HepG2 (cell line): ENCODE measurements around the gene RAPGEFL1. TPM values are rescaled to one million over a fixed set of nuclear protein-coding genes. Genes with fewer than 3 reads are reported as not detected.

Experiments used
- ARID2 ChIP-seq: sonication (generic); formaldehyde crosslinking; IDR thresholded peaks from 2 replicates; pipeline ENCODE4 v1.8.1; 2022; ENCODE audit warnings: mild to moderate bottlenecking, missing genetic modification reagents, borderline replicate concordance
- BHLHE40 ChIP-seq: IDR thresholded peaks from 2 replicates; pipeline ENCODE4 v1.6.1; 2011; ENCODE audit warnings: low read length, improper control_type of control experiment
- CENPX ChIP-seq: sonication (generic); formaldehyde crosslinking; IDR thresholded peaks from 2 replicates; pipeline ENCODE4 v1.9.0; 2021; ENCODE audit warnings: mild to moderate bottlenecking, missing genetic modification reagents, moderate library complexity
- DMAP1 ChIP-seq: IDR thresholded peaks from 2 replicates; pipeline ENCODE4 v1.6.1; 2016
- FOXC1 ChIP-seq: sonication (generic); formaldehyde crosslinking; IDR thresholded peaks from 2 replicates; pipeline ENCODE4 v1.8.0; 2022; ENCODE audit warnings: mild to moderate bottlenecking, missing genetic modification reagents, borderline replicate concordance
- ISL2 ChIP-seq: sonication (generic); formaldehyde crosslinking; IDR thresholded peaks from 2 replicates; pipeline ENCODE4 v1.5.0; 2020; ENCODE audit warnings: missing genetic modification reagents
- KLF11 ChIP-seq: IDR thresholded peaks from 2 replicates; pipeline ENCODE4 v1.6.1; 2016; ENCODE audit warnings: missing compliant biosample characterization
- NFRKB ChIP-seq: fragments of 450-650 bp; IDR thresholded peaks from 2 replicates; pipeline ENCODE4 v1.6.1; 2017
- NPAS2 ChIP-seq: sonication (generic); formaldehyde crosslinking; IDR thresholded peaks from 2 replicates; pipeline ENCODE4 v1.8.0; 2022; ENCODE audit warnings: mild to moderate bottlenecking, missing genetic modification reagents, borderline replicate concordance
- RARG ChIP-seq: sonication (generic); formaldehyde crosslinking; IDR thresholded peaks from 2 replicates; pipeline ENCODE4 v1.4.0; 2020; ENCODE audit warnings: low read depth, mild to moderate bottlenecking, missing genetic modification reagents
- SMARCE1 ChIP-seq: fragments of 450-650 bp; IDR thresholded peaks from 2 replicates; pipeline ENCODE4 v1.6.1; 2017; ENCODE audit warnings: borderline replicate concordance
- SP4 ChIP-seq: sonication (generic); formaldehyde crosslinking; IDR thresholded peaks from 2 replicates; pipeline ENCODE4 v1.8.1; 2023; ENCODE audit warnings: mild to moderate bottlenecking, missing genetic modification reagents
- ZNF496 ChIP-seq: sonication (generic); formaldehyde crosslinking; IDR thresholded peaks from 2 replicates; pipeline ENCODE4 v1.8.1; 2023; ENCODE audit warnings: mild to moderate bottlenecking, moderate library complexity, missing genetic modification reagents; ENCODE audit not compliant: insufficient replicate concordance
- ZNF703 ChIP-seq: sonication (generic); formaldehyde crosslinking; IDR thresholded peaks from 2 replicates; pipeline ENCODE4 v1.5.1; 2020; ENCODE audit warnings: missing genetic modification reagents, mild to moderate bottlenecking, moderate library complexity, borderline replicate concordance
- polyA plus RNA-seq, 8 experiments: library from polyadenylated mRNA; depleted of rRNA in 3 of 8; stranded (reverse) in 7 of 8; unstranded in 1 of 8; fragments of >200 nt; fragmentation: Illumina TruSeq in 4 of 8; extraction: Trizol in 4 of 8; gene quantifications; 2 replicates each; pipeline versions ENCODE4 v1.2.1 to v1.2.3, GENCODE V29; 2011 to 2016; ENCODE audit warnings: low read depth in 4 of 8, missing spikeins in 1 of 8, mixed read lengths in 1 of 8; ENCODE audit not compliant: insufficient read depth in 1 of 8
- total RNA-seq, 5 experiments: library from RNA; depleted of rRNA; stranded (reverse); fragments of >200 nt; fragmentation: Illumina TruSeq; extraction: Trizol; gene quantifications; 2 replicates each; pipeline ENCODE4 v1.2.3, GENCODE V29; 2016; ENCODE audit warnings: low read depth in 1 of 5
- TF ChIP-seq, protein P1 (sequence below): sonication (generic); formaldehyde crosslinking; IDR thresholded peaks from 2 replicates; pipeline ENCODE4 v1.4.0; 2020; ENCODE audit warnings: missing genetic modification reagents, borderline replicate concordance
- TF ChIP-seq, protein P2 (sequence below), 2 experiments: fragments of 450-650 bp in 1 of 2; sonication (generic) in 1 of 2; formaldehyde crosslinking; IDR thresholded peaks; 2 replicates each; pipeline versions ENCODE4 v1.5.0 to v1.8.0; 2020 to 2022; ENCODE audit warnings: mild to moderate bottlenecking in 1 of 2, missing genetic modification reagents in 1 of 2
- TF ChIP-seq, protein P3 (sequence below): IDR thresholded peaks from 2 replicates; pipeline ENCODE4 v1.6.1; 2018; ENCODE audit warnings: missing genetic modification reagents, mild to moderate bottlenecking, missing compliant biosample characterization
- TF ChIP-seq, protein P4 (sequence below): sonication (generic); formaldehyde crosslinking; conservative IDR thresholded peaks from 2 replicates; pipeline ENCODE4 v1.4.0; 2020; ENCODE audit warnings: missing genetic modification reagents
- TF ChIP-seq, protein P5 (sequence below): sonication (generic); formaldehyde crosslinking; IDR thresholded peaks from 2 replicates; pipeline ENCODE4 v1.4.0; 2020; ENCODE audit warnings: mild to moderate bottlenecking, missing genetic modification reagents

RAPGEFL1 gene
- total and polyA plus RNA-seq, 2 of the 13 experiments (the other 11 are each of a cell fraction or from before 2014, with no cell fraction given), result 4.5 to 7.8 TPM

DNA sequence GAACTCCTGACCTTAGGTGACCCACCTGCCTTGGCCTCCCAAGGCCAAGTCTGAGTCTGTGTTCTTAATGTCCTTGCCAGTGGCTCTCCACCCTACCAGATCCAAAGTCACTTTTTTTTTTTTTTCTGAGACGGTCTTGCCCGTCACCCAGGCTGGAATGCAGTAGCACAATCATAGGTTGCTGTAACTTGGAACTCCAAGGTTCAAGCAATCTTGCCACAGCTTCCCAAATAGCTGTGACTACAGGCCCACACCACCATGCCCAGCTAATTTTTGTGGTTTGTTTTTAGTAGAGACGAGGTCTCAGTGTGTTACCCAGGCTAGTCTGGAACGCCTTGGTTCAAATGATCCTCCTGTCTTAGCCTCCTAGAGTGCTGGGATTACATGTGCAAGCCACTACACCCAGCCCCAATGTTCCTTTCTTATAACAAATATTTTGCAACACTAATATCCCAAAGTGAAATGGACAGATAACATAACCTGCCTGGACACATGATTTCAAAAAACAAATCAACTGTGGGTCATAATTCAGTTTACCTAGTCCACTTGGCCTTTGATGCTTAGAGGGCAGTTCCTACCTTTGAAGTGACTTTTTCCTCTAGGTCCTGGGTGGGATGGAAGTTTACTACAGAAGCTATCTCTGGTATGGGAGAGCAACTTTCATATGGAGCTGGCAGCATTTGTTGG is 4.0 kb upstream of the RAPGEFL1 start (continued):
- TF ChIP-seq, protein P1, sequence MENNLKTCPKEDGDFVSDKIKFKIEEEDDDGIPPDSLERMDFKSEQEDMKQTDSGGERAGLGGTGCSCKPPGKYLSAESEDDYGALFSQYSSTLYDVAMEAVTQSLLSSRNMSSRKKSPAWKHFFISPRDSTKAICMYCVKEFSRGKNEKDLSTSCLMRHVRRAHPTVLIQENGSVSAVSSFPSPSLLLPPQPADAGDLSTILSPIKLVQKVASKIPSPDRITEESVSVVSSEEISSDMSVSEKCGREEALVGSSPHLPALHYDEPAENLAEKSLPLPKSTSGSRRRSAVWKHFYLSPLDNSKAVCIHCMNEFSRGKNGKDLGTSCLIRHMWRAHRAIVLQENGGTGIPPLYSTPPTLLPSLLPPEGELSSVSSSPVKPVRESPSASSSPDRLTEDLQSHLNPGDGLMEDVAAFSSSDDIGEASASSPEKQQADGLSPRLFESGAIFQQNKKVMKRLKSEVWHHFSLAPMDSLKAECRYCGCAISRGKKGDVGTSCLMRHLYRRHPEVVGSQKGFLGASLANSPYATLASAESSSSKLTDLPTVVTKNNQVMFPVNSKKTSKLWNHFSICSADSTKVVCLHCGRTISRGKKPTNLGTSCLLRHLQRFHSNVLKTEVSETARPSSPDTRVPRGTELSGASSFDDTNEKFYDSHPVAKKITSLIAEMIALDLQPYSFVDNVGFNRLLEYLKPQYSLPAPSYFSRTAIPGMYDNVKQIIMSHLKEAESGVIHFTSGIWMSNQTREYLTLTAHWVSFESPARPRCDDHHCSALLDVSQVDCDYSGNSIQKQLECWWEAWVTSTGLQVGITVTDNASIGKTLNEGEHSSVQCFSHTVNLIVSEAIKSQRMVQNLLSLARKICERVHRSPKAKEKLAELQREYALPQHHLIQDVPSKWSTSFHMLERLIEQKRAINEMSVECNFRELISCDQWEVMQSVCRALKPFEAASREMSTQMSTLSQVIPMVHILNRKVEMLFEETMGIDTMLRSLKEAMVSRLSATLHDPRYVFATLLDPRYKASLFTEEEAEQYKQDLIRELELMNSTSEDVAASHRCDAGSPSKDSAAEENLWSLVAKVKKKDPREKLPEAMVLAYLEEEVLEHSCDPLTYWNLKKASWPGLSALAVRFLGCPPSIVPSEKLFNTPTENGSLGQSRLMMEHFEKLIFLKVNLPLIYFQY (CRISPR knock-in tag), result peak; percentile 86; the same call in 1 of the 2 replicates
- TF ChIP-seq SP4 (CRISPR knock-in tag) (no peak), NFRKB (no peak), BHLHE40 (no peak), ISL2 (CRISPR knock-in tag) (peak; percentile 91), RARG (CRISPR knock-in tag) (no peak), NPAS2 (CRISPR knock-in tag) (no peak), SMARCE1 (no peak), CENPX (no peak), FOXC1 (CRISPR knock-in tag) (no peak), ZNF496 (CRISPR knock-in tag) (no peak), KLF11 (CRISPR knock-in tag) (no peak), ARID2 (CRISPR knock-in tag) (no peak), ZNF703 (CRISPR knock-in tag) (no peak), DMAP1 (CRISPR knock-in tag) (no peak)
- TF ChIP-seq, protein P2, sequence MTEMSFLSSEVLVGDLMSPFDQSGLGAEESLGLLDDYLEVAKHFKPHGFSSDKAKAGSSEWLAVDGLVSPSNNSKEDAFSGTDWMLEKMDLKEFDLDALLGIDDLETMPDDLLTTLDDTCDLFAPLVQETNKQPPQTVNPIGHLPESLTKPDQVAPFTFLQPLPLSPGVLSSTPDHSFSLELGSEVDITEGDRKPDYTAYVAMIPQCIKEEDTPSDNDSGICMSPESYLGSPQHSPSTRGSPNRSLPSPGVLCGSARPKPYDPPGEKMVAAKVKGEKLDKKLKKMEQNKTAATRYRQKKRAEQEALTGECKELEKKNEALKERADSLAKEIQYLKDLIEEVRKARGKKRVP (CRISPR knock-in tag; IDR thresholded peaks at IDR 0.05), result 0 out of 4 replicates have a peak, but pooled peaks of 1 of the 2 experiments have one; percentile 25
- TF ChIP-seq, protein P3, sequence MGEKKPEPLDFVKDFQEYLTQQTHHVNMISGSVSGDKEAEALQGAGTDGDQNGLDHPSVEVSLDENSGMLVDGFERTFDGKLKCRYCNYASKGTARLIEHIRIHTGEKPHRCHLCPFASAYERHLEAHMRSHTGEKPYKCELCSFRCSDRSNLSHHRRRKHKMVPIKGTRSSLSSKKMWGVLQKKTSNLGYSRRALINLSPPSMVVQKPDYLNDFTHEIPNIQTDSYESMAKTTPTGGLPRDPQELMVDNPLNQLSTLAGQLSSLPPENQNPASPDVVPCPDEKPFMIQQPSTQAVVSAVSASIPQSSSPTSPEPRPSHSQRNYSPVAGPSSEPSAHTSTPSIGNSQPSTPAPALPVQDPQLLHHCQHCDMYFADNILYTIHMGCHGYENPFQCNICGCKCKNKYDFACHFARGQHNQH (CRISPR knock-in tag), result no peak; the same call in 1 of the 2 replicates
- TF ChIP-seq, protein P4, sequence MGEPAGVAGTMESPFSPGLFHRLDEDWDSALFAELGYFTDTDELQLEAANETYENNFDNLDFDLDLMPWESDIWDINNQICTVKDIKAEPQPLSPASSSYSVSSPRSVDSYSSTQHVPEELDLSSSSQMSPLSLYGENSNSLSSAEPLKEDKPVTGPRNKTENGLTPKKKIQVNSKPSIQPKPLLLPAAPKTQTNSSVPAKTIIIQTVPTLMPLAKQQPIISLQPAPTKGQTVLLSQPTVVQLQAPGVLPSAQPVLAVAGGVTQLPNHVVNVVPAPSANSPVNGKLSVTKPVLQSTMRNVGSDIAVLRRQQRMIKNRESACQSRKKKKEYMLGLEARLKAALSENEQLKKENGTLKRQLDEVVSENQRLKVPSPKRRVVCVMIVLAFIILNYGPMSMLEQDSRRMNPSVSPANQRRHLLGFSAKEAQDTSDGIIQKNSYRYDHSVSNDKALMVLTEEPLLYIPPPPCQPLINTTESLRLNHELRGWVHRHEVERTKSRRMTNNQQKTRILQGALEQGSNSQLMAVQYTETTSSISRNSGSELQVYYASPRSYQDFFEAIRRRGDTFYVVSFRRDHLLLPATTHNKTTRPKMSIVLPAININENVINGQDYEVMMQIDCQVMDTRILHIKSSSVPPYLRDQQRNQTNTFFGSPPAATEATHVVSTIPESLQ, result no peak
- TF ChIP-seq, protein P5, sequence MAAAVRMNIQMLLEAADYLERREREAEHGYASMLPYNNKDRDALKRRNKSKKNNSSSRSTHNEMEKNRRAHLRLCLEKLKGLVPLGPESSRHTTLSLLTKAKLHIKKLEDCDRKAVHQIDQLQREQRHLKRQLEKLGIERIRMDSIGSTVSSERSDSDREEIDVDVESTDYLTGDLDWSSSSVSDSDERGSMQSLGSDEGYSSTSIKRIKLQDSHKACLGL (CRISPR knock-in tag), result no peak
